HG02642 (cell line): ENCODE measurements around the gene SNX8.

Source experiments
- ATAC-seq: cut with Tn5 transposase; IDR thresholded peaks from one replicate; pipeline ENCODE4 v1.9.1; 2021; ENCODE audit warnings: mild to moderate bottlenecking; ENCODE audit not compliant: unreplicated experiment, poor library complexity

SNX8 gene

GRCh38 chr7:2229467-2229866 is 84.8 kb downstream of the SNX8 start:
- no peak for ATAC-seq

GRCh38 chr7:2228921-2229320 is 85.3 kb downstream of the SNX8 start:
- ATAC-seq, result no peak

- no peak for ATAC-seq
These were observed 86.5 kb downstream of the SNX8 start for GRCh38 chr7:2227699-2228098.

- no peak for ATAC-seq
These were observed 88.4 kb downstream of the SNX8 start for GRCh38 chr7:2225830-2226229.

GRCh38 chr7:2225336-2225735 is 88.9 kb downstream of the SNX8 start:
- ATAC-seq, result no peak

- no peak for ATAC-seq
These were observed 89.3 kb downstream of the SNX8 start for GRCh38 chr7:2224934-2225333.

GRCh38 chr7:2224491-2224928 is 89.7 kb downstream of the SNX8 start:
- ATAC-seq, result no peak

- no peak for ATAC-seq
These were observed 90.9 kb downstream of the SNX8 start for GRCh38 chr7:2223321-2223720.

GRCh38 chr7:2222516-2222915 is 91.7 kb downstream of the SNX8 start:
- ATAC-seq, result no peak

GRCh38 chr7:2220954-2221353 is 93.3 kb downstream of the SNX8 start:
- no peak for ATAC-seq

- no peak for ATAC-seq
These were observed 93.7 kb downstream of the SNX8 start for GRCh38 chr7:2220506-2220905.

- no peak for ATAC-seq
These were observed 94.2 kb downstream of the SNX8 start for GRCh38 chr7:2220030-2220429.

GRCh38 chr7:2219606-2220005 is 94.6 kb downstream of the SNX8 start:
- ATAC-seq, result no peak

- ATAC-seq, result no peak
These were observed 95.1 kb downstream of the SNX8 start for GRCh38 chr7:2219136-2219535.

- no peak for ATAC-seq
These were observed 95.8 kb downstream of the SNX8 start for GRCh38 chr7:2218444-2218785.

GRCh38 chr7:2217716-2218443 is 96.4 kb downstream of the SNX8 start:
- no peak for ATAC-seq

- ATAC-seq, result no peak
These were observed 97.0 kb downstream of the SNX8 start for GRCh38 chr7:2217206-2217605.

GRCh38 chr7:2215851-2216250 is 98.4 kb downstream of the SNX8 start:
- ATAC-seq, result no peak

- no peak for ATAC-seq
These were observed 99.6 kb downstream of the SNX8 start for GRCh38 chr7:2214636-2215035.

GRCh38 chr7:2213551-2214215 is 100.6 kb downstream of the SNX8 start:
- ATAC-seq, result no peak

GRCh38 chr7:2212906-2213305 is 101.3 kb downstream of the SNX8 start:
- ATAC-seq, result no peak

- ATAC-seq, result no peak
These were observed 102.3 kb downstream of the SNX8 start for GRCh38 chr7:2211926-2212325.
